ENCODE data around the gene GPRC5D. TPM values are rescaled to one million over a fixed set of nuclear protein-coding genes. Genes with fewer than 3 reads are reported as not detected.

The GPRC5D gene
- total and polyA plus RNA-seq, 2 donors (not counting 1 experiment from before 2014, with no cell fraction given): 0.35 TPM; not detected in 1

GRCh38 chr12:12898136-12898717 lies 53.7 kb downstream of the GPRC5D start:
- no peaks in the 10 kb centered on the region for H3K9me3 ChIP-seq (ENCODE audit: control insufficient read depth, insufficient read depth, low read depth, low read length)
- H3K4me1 ChIP-seq (ENCODE audit: control insufficient read depth, extremely low read depth, insufficient read depth, low read length): peaks cover 30% of the 10 kb centered on the region
- no peak overlapping the region for H3K9ac ChIP-seq (ENCODE audit: insufficient read depth, low read length)
- H3K36me3 ChIP-seq (ENCODE audit: control insufficient read depth, insufficient read depth, low read length): no peaks in the 10 kb centered on the region
- no peak overlapping the region for H3K27ac ChIP-seq (ENCODE audit: insufficient read depth, low read length)
- H3K4me2 ChIP-seq (ENCODE audit: extremely low read depth, insufficient read depth, low read length): no peak overlapping the region
- TF ChIP-seq, protein P1, sequence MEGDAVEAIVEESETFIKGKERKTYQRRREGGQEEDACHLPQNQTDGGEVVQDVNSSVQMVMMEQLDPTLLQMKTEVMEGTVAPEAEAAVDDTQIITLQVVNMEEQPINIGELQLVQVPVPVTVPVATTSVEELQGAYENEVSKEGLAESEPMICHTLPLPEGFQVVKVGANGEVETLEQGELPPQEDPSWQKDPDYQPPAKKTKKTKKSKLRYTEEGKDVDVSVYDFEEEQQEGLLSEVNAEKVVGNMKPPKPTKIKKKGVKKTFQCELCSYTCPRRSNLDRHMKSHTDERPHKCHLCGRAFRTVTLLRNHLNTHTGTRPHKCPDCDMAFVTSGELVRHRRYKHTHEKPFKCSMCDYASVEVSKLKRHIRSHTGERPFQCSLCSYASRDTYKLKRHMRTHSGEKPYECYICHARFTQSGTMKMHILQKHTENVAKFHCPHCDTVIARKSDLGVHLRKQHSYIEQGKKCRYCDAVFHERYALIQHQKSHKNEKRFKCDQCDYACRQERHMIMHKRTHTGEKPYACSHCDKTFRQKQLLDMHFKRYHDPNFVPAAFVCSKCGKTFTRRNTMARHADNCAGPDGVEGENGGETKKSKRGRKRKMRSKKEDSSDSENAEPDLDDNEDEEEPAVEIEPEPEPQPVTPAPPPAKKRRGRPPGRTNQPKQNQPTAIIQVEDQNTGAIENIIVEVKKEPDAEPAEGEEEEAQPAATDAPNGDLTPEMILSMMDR (conservative IDR thresholded peaks at IDR 0.05 in 1 of 2, IDR thresholded peaks at IDR 0.05 in 1 of 2; ENCODE audit: low read depth in 1 of 2, low read length in 2 of 2): no peak
- no peak for TF ChIP-seq EZH2 (IDR thresholded peaks at IDR 0.05; ENCODE audit: low read length, missing control alignments)
- no peaks in the 10 kb centered on the region for H3K27me3 ChIP-seq (ENCODE audit: control insufficient read depth, insufficient read depth, low read length)
- H3K4me3 ChIP-seq (replicated peaks in 1 of 4; ENCODE audit: control extremely low read depth in 1 of 4, insufficient read depth in 1 of 4, low read depth in 3 of 4, low read length in 4 of 4): no peak overlapping the region
- no peaks in the 10 kb centered on the region for H4K20me1 ChIP-seq (ENCODE audit: control insufficient read depth, extremely low read depth, insufficient read depth, low read length)
- H2AFZ ChIP-seq (ENCODE audit: low read length): no peak overlapping the region
- no peak for DNase-seq (ENCODE audit: low read depth in 2 of 2)
- peaks cover 22% of the 10 kb centered on the region for H3K79me2 ChIP-seq (ENCODE audit: control insufficient read depth, insufficient read depth, low read length)

DNA sequence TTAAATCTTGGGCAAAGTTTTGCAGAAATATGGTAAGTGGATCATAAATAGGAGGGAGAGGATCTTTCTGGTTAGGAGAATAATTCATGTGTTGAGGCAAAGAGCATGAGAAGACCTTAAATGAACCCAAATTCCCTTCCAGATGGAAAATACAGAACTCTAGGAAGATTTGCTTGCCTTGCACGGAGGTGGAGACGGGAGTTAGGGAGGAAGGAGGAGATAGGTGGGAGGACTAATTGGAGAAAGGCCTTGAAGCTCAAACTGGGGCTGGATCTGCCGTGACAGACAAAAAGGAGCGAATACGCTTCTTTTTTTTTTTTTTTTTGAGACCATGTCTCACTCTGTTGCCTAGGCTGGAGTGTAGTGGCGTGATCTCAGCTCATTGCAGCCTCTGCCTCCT lies 54.7 kb downstream of the GPRC5D start:
- H4K20me1 ChIP-seq (ENCODE audit: control insufficient read depth, extremely low read depth, insufficient read depth, low read length): no peaks in the 10 kb centered on the region
- H3K4me3 ChIP-seq (replicated peaks in 1 of 4; ENCODE audit: control extremely low read depth in 1 of 4, insufficient read depth in 1 of 4, low read depth in 3 of 4, low read length in 4 of 4): no peak overlapping the region
- H3K9me3 ChIP-seq (ENCODE audit: control insufficient read depth, insufficient read depth, low read depth, low read length): no peaks in the 10 kb centered on the region
- TF ChIP-seq, protein P1 (conservative IDR thresholded peaks at IDR 0.05 in 1 of 2, IDR thresholded peaks at IDR 0.05 in 1 of 2; ENCODE audit: low read depth in 1 of 2, low read length in 2 of 2): no peak
- no peak for TF ChIP-seq EZH2 (IDR thresholded peaks at IDR 0.05; ENCODE audit: low read length, missing control alignments)
- H3K79me2 ChIP-seq (ENCODE audit: control insufficient read depth, insufficient read depth, low read length): peaks cover 27% of the 10 kb centered on the region
- no peak overlapping the region for H3K27ac ChIP-seq (ENCODE audit: insufficient read depth, low read length)
- H2AFZ ChIP-seq (ENCODE audit: low read length): no peak overlapping the region
- no peaks in the 10 kb centered on the region for H3K27me3 ChIP-seq (ENCODE audit: control insufficient read depth, insufficient read depth, low read length)
- no peak for DNase-seq (ENCODE audit: low read depth in 2 of 2)
- no peaks in the 10 kb centered on the region for H3K36me3 ChIP-seq (ENCODE audit: control insufficient read depth, insufficient read depth, low read length)
- H3K4me1 ChIP-seq (ENCODE audit: control insufficient read depth, extremely low read depth, insufficient read depth, low read length): peaks cover 30% of the 10 kb centered on the region
- H3K9ac ChIP-seq (ENCODE audit: insufficient read depth, low read length): no peak overlapping the region
- no peak overlapping the region for H3K4me2 ChIP-seq (ENCODE audit: extremely low read depth, insufficient read depth, low read length)

DNA sequence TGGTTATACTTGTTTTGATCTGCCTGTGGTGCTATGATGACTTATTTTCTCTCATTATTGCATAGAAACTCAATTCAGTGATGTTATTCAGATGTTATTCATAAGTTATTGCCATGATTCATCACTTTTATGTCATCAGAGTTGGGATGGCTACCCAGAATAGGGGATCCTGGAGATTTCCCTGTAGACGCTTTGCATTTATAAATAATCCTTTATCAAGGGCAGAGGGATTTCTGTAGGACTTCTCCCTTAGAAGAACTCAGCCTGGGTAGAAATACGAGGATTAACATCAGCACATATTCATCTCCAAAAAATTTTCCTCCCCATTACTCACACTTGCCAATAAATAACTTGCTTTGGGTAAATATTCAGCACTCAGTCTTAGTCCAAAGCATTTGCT lies 55.7 kb downstream of the GPRC5D start:
- DNase-seq (ENCODE audit: low read depth in 2 of 2): peak; percentile 70 to 72
- Histone ChIP-seq H4K20me1 (ENCODE audit: control insufficient read depth, extremely low read depth, insufficient read depth, low read length) (no peaks in the 10 kb centered on the region), H3K9me3 (ENCODE audit: control insufficient read depth, insufficient read depth, low read depth, low read length) (no peaks in the 10 kb centered on the region), H3K36me3 (ENCODE audit: control insufficient read depth, insufficient read depth, low read length) (no peaks in the 10 kb centered on the region), H3K4me2 (ENCODE audit: extremely low read depth, insufficient read depth, low read length) (no peak overlapping the region), H3K4me1 (ENCODE audit: control insufficient read depth, extremely low read depth, insufficient read depth, low read length) (peaks cover 25% of the 10 kb centered on the region), H2AFZ (ENCODE audit: low read length) (no peak overlapping the region), H3K27me3 (ENCODE audit: control insufficient read depth, insufficient read depth, low read length) (no peaks in the 10 kb centered on the region), H3K27ac (ENCODE audit: insufficient read depth, low read length) (no peak overlapping the region), H3K9ac (ENCODE audit: insufficient read depth, low read length) (no peak overlapping the region), H3K4me3 (replicated peaks in 1 of 4; ENCODE audit: control extremely low read depth in 1 of 4, insufficient read depth in 1 of 4, low read depth in 3 of 4, low read length in 4 of 4) (no peak overlapping the region), H3K79me2 (ENCODE audit: control insufficient read depth, insufficient read depth, low read length) (peaks cover 30% of the 10 kb centered on the region)
- TF ChIP-seq EZH2 (IDR thresholded peaks at IDR 0.05; ENCODE audit: low read length, missing control alignments): no peak
- TF ChIP-seq, protein P1 (conservative IDR thresholded peaks at IDR 0.05 in 1 of 2, IDR thresholded peaks at IDR 0.05 in 1 of 2; ENCODE audit: low read depth in 1 of 2, low read length in 2 of 2): no peak

Measured in fibroblast of lung (primary cell).